Hepatocyte (in vitro differentiated cells): ENCODE data around the gene NADK.

ENCODE experiments used
- EZH2phosphoT487 ChIP-seq: fragments of 200-600 bp; sonication (generic); IDR thresholded peaks from one replicate; pipeline ENCODE4 v1.6.1; 2018; ENCODE audit warnings: antibody characterized with exemption, mild to moderate bottlenecking, low read depth, moderate library complexity; ENCODE audit not compliant: unreplicated experiment, severe bottlenecking
- TF ChIP-seq, protein P1 (sequence below): fragments of 200-600 bp; sonication (generic); IDR thresholded peaks from 2 replicates; pipeline ENCODE4 v1.5.1; 2016; ENCODE audit warnings: antibody characterized with exemption, mild to moderate bottlenecking; ENCODE audit not compliant: poor library complexity

- TF ChIP-seq, protein P1, sequence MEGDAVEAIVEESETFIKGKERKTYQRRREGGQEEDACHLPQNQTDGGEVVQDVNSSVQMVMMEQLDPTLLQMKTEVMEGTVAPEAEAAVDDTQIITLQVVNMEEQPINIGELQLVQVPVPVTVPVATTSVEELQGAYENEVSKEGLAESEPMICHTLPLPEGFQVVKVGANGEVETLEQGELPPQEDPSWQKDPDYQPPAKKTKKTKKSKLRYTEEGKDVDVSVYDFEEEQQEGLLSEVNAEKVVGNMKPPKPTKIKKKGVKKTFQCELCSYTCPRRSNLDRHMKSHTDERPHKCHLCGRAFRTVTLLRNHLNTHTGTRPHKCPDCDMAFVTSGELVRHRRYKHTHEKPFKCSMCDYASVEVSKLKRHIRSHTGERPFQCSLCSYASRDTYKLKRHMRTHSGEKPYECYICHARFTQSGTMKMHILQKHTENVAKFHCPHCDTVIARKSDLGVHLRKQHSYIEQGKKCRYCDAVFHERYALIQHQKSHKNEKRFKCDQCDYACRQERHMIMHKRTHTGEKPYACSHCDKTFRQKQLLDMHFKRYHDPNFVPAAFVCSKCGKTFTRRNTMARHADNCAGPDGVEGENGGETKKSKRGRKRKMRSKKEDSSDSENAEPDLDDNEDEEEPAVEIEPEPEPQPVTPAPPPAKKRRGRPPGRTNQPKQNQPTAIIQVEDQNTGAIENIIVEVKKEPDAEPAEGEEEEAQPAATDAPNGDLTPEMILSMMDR: no peak
- TF ChIP-seq EZH2phosphoT487: no peak
These were observed at the start of gene NADK for GRCh38 chr1:1777950-1778662.
